Measurements from ENCODE around the gene WIZ. TPM values are rescaled to one million over a fixed set of nuclear protein-coding genes. Genes with fewer than 3 reads are reported as not detected.

Gene WIZ
- total RNA-seq, 1 experiment from 2014 or later = 27.3 TPM

- BruUV-seq (replicated peaks) = no TSS peak
- Histone ChIP-seq H3K4me2 (no peak overlapping the region), H3K27ac (no peak overlapping the region), H4K20me1 (ENCODE audit: insufficient read depth) (peaks cover 65% of the 10 kb centered on the region), H3F3A (ENCODE audit: insufficient read depth, low read depth) (peaks cover 5% of the 10 kb centered on the region; the same call in 1 of the 2 replicates), H2AFZ (no peak overlapping the region), H3K4me3 (no peak overlapping the region), H3K79me2 (ENCODE audit: low read depth) (peaks cover 46% of the 10 kb centered on the region), H3K27me3 (ENCODE audit: insufficient read depth, low read depth) (no peaks in the 10 kb centered on the region), H3K4me1 (replicated peaks; ENCODE audit: insufficient read depth) (no peaks in the 10 kb centered on the region), H3K9me2 (ENCODE audit: insufficient read depth) (no peaks in the 10 kb centered on the region), H3K36me3 (ENCODE audit: low read depth) (peaks cover 28% of the 10 kb centered on the region; the same call in 1 of the 2 replicates), H3K9me3 (ENCODE audit: insufficient read depth, low read depth) (no peaks in the 10 kb centered on the region)
- no peak for DNase-seq
- CTCF ChIA-PET = no interaction called here
- POLR2A ChIA-PET (ENCODE audit: unreplicated experiment) = no interaction called here
- intact Hi-C loops (cut with micrococcal nuclease; ENCODE audit: unreplicated experiment) = no loop called here
- TF ChIP-seq EZH2 (IDR thresholded peaks at IDR 0.05; ENCODE audit: low read depth) = no peak
Measured at GRCh38 chr19:15401397-15401710, 48.4 kb downstream of the WIZ start.

DNA sequence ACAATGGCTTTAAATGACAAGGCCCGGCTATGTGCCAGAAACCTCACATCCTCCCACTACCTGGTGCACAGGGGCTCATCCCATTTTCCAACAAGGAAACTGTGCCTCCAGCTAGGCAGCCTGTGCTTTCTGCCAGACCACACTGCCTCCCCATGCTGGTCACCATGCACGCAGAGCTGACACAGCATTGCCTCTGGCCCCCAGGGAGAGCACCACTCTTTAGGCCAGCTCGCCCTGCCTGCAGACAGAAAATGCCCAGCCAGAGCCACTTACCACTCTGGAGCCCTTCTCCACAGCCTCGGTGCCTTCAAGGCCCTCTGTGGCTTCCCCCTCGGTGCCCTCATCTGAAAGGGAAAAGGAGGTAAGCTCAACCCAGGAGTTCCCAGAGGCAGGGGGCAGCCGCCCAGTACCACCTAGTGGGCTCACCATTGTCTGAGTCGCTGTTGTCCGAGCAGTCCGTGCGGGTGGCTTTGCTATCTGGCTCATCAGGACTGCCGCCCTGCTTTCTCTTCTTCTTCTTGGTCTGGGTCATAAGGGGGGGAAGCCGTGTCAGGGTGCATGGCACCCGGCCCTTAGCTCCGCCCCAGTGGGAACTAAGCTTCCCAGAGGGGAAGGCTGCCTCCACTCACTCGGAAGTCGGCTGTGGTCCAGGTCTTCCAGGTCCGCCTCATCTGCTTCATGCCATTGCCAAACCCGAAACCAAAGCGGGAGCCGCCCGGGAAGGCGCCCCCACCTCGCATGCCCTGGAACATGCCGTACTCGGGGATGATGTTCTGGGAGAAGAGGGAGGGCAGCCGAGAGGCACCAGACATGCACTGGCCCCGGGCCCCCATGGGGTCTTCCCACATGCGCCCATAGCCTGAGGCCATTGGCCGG lies 49.0 kb downstream of the WIZ start:
- Histone ChIP-seq H4K20me1 (ENCODE audit: insufficient read depth) (peaks cover 61% of the 10 kb centered on the region), H3K9me3 (ENCODE audit: insufficient read depth, low read depth) (no peaks in the 10 kb centered on the region), H2AFZ (no peak overlapping the region), H3K79me2 (ENCODE audit: low read depth) (peaks cover 41% of the 10 kb centered on the region), H3K4me1 (replicated peaks; ENCODE audit: insufficient read depth) (no peaks in the 10 kb centered on the region), H3K4me2 (no peak overlapping the region), H3K9me2 (ENCODE audit: insufficient read depth) (no peaks in the 10 kb centered on the region), H3K36me3 (ENCODE audit: low read depth) (peaks cover 28% of the 10 kb centered on the region; the same call in 1 of the 2 replicates), H3K27ac (no peak overlapping the region), H3F3A (ENCODE audit: insufficient read depth, low read depth) (peaks cover 5% of the 10 kb centered on the region; the same call in 1 of the 2 replicates), H3K27me3 (ENCODE audit: insufficient read depth, low read depth) (no peaks in the 10 kb centered on the region), H3K4me3 (no peak overlapping the region)
- no peak for TF ChIP-seq CTCF (conservative IDR thresholded peaks at IDR 0.05)
- no peak for TF ChIP-seq EZH2 (IDR thresholded peaks at IDR 0.05; ENCODE audit: low read depth)
- no TSS peak for BruUV-seq (replicated peaks)
- no peak for DNase-seq
- intact Hi-C loops (cut with micrococcal nuclease; ENCODE audit: unreplicated experiment) = no loop called here
- ChIA-PET CTCF (no interaction called here), POLR2A (ENCODE audit: unreplicated experiment) (no interaction called here)

DNA sequence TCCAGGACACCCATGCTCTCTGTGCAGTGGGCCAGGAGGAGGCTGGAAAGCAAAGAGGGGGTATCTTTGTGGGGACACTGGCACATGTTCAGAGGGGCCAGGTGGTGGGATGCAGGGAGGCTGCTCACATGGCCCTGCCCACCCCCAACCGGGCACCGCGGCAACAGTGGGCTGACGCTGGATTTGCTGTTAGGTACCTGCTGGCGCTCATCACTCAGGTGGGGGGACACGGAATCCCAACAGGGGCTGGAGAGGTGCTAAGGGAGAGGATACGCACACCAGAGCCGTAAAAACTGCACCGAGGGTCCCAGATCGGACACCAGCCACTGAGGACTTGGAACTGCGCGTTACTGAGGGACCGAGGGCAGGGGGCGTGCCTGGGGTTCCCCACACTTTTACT lies 50.1 kb downstream of the WIZ start:
- ChIA-PET CTCF (no interaction called here), POLR2A (ENCODE audit: unreplicated experiment) (no interaction called here)
- intact Hi-C loops (cut with micrococcal nuclease; ENCODE audit: unreplicated experiment) = no loop called here
- BruUV-seq (replicated peaks) = no TSS peak
- no peak overlapping the region for H3K27ac ChIP-seq
- no peak for TF ChIP-seq CTCF (conservative IDR thresholded peaks at IDR 0.05)
- no peak for TF ChIP-seq EZH2 (IDR thresholded peaks at IDR 0.05; ENCODE audit: low read depth)
- no peaks in the 10 kb centered on the region for H3K4me1 ChIP-seq (replicated peaks; ENCODE audit: insufficient read depth)
- H3K79me2 ChIP-seq (ENCODE audit: low read depth) = peaks cover 30% of the 10 kb centered on the region
- H3K4me3 ChIP-seq = no peak overlapping the region
- peaks cover 12% of the 10 kb centered on the region; the same call in 1 of the 2 replicates for H3F3A ChIP-seq (ENCODE audit: insufficient read depth, low read depth)
- H2AFZ ChIP-seq = no peak overlapping the region
- H3K36me3 ChIP-seq (ENCODE audit: low read depth) = peaks cover 28% of the 10 kb centered on the region; the same call in 1 of the 2 replicates
- H3K9me2 ChIP-seq (ENCODE audit: insufficient read depth) = no peaks in the 10 kb centered on the region
- H3K9me3 ChIP-seq (ENCODE audit: insufficient read depth, low read depth) = no peaks in the 10 kb centered on the region
- no peak for DNase-seq
- peaks cover 50% of the 10 kb centered on the region for H4K20me1 ChIP-seq (ENCODE audit: insufficient read depth)
- H3K27me3 ChIP-seq (ENCODE audit: insufficient read depth, low read depth) = no peaks in the 10 kb centered on the region
- H3K4me2 ChIP-seq = no peak overlapping the region

DNA sequence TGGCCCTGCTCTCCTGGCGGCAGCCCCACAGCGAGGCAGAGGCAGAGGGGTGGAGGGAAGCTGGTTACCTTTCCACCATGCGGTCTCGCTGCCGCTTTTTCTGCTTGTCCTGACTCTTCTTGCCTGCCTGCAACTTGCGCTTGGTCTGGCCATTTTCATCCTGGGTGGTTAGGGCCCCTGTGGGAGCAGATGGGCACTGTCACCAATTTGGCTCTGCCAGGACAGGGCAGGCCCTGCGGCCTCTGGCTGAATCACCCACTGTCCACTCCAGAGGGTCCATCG lies 50.6 kb downstream of the WIZ start:
- Histone ChIP-seq H4K20me1 (ENCODE audit: insufficient read depth) (peaks cover 45% of the 10 kb centered on the region), H3K4me3 (no peak overlapping the region), H3K9me3 (ENCODE audit: insufficient read depth, low read depth) (no peaks in the 10 kb centered on the region), H3K27ac (no peak overlapping the region), H3K79me2 (ENCODE audit: low read depth) (peaks cover 25% of the 10 kb centered on the region), H3K4me1 (replicated peaks; ENCODE audit: insufficient read depth) (no peaks in the 10 kb centered on the region), H3K4me2 (no peak overlapping the region), H3K9me2 (ENCODE audit: insufficient read depth) (no peaks in the 10 kb centered on the region), H2AFZ (no peak overlapping the region), H3K27me3 (ENCODE audit: insufficient read depth, low read depth) (no peaks in the 10 kb centered on the region), H3K36me3 (ENCODE audit: low read depth) (peaks cover 28% of the 10 kb centered on the region; the same call in 1 of the 2 replicates), H3F3A (ENCODE audit: insufficient read depth, low read depth) (peaks cover 15% of the 10 kb centered on the region; the same call in 1 of the 2 replicates)
- ChIA-PET POLR2A (ENCODE audit: unreplicated experiment) (no interaction called here), CTCF (no interaction called here)
- intact Hi-C loops (cut with micrococcal nuclease; ENCODE audit: unreplicated experiment) = no loop called here
- TF ChIP-seq EZH2 (IDR thresholded peaks at IDR 0.05; ENCODE audit: low read depth) = no peak
- TF ChIP-seq CTCF (conservative IDR thresholded peaks at IDR 0.05) = no peak
- BruUV-seq (replicated peaks) = no TSS peak
- no peak for DNase-seq

All from PC-9 (cell line).